K562 (cell line): ENCODE results near the gene PRKCB. TPM values are rescaled to one million over a fixed set of nuclear protein-coding genes. Genes with fewer than 3 reads are reported as not detected.

Experiments
- ADNP ChIP-seq: fragments of 200-800 bp; sonication (Bioruptor generic); IDR thresholded peaks from 2 replicates; pipeline ENCODE4 v1.6.1; 2016; ENCODE audit warnings: missing genetic modification characterization, missing compliant biosample characterization
- CEBPG ChIP-seq, 3 experiments: fragments of 200-800 bp in 1 of 3; sonication (Bioruptor generic) in 1 of 3; sonication (generic) in 1 of 3; formaldehyde crosslinking in 1 of 3; IDR thresholded peaks in 2 of 3; conservative IDR thresholded peaks in 1 of 3; 2 replicates each; pipeline versions ENCODE4 v1.6.1 to v1.8.0; 2016 to 2022; ENCODE audit warnings: missing compliant biosample characterization in 2 of 3, missing genetic modification characterization in 2 of 3, mild to moderate bottlenecking in 1 of 3, missing genetic modification reagents in 1 of 3
- CREM ChIP-seq: IDR thresholded peaks from 2 replicates; pipeline ENCODE4 v1.6.1; 2014; ENCODE audit warnings: antibody characterized with exemption, low read depth
- DIDO1 ChIP-seq: fragments of 450-650 bp; IDR thresholded peaks from 2 replicates; pipeline ENCODE4 v1.6.1; 2016; ENCODE audit warnings: low read depth, missing biosample characterization, missing genetic modification characterization
- PBX2 ChIP-seq, 2 experiments: IDR thresholded peaks in 1 of 2; conservative IDR thresholded peaks in 1 of 2; 2 replicates each; pipeline ENCODE4 v1.6.1; 2016; ENCODE audit warnings: low read depth in 2 of 2, mild to moderate bottlenecking in 1 of 2, missing compliant biosample characterization in 1 of 2, missing genetic modification characterization in 1 of 2, moderate library complexity in 1 of 2
- RBM34 ChIP-seq: fragments of 200-400 bp; formaldehyde crosslinking; IDR thresholded peaks from 2 replicates; pipeline ENCODE4 v1.6.1; 2018; ENCODE audit warnings: low read length, borderline replicate concordance; ENCODE audit not compliant: insufficient read depth
- TGIF2 ChIP-seq: sonication (generic); formaldehyde crosslinking; IDR thresholded peaks from 2 replicates; pipeline ENCODE4 v1.8.1; 2022; ENCODE audit warnings: mild to moderate bottlenecking, missing genetic modification reagents, moderate library complexity
- THAP12 ChIP-seq: fragments of 250-450 bp; sonication (Bioruptor Pico); IDR thresholded peaks from 2 replicates; pipeline ENCODE4 v1.9.0; 2021; ENCODE audit warnings: mild to moderate bottlenecking, inconsistent platforms
- ZC3H4 ChIP-seq: sonication (generic); formaldehyde crosslinking; IDR thresholded peaks from 2 replicates; pipeline ENCODE4 v1.9.0; 2021; ENCODE audit warnings: missing genetic modification reagents, borderline replicate concordance
- ZNF175 ChIP-seq: fragments of 200-800 bp; sonication (Bioruptor generic); IDR thresholded peaks from 2 replicates; pipeline ENCODE4 v1.6.1; 2016; ENCODE audit warnings: low read depth, mild to moderate bottlenecking, missing genetic modification characterization, missing compliant biosample characterization
- ZNF57 ChIP-seq: fragments of 450-650 bp; formaldehyde crosslinking; IDR thresholded peaks from 2 replicates; pipeline ENCODE4 v1.4.0; 2020; ENCODE audit warnings: mild to moderate bottlenecking, moderate library complexity
- ZNF592 ChIP-seq: fragments of 450-650 bp; IDR thresholded peaks from 2 replicates; pipeline ENCODE4 v1.6.1; 2017; ENCODE audit warnings: antibody characterized with exemption, mild to moderate bottlenecking
- polyA plus RNA-seq, 8 experiments: library from polyadenylated mRNA; depleted of rRNA in 4 of 8; stranded (reverse) in 5 of 8; unstranded in 3 of 8; fragments of >200 nt; fragmentation: Nextera tagmentation in 2 of 8; fragmentation: Illumina TruSeq in 1 of 8; extraction: Ambion mirVana in 2 of 8; extraction: Trizol in 1 of 8; gene quantifications; 2 replicates each; pipeline versions ENCODE4 v1.2.1 to v1.2.3, GENCODE V29; 2011 to 2014; ENCODE audit warnings: inconsistent platforms in 1 of 8, missing spikeins in 1 of 8
- total RNA-seq, 7 experiments: library from RNA; depleted of rRNA in 6 of 7; stranded (reverse); fragments of >200 nt in 6 of 7; fragmentation: Illumina TruSeq in 2 of 7; extraction: Trizol in 2 of 7; gene quantifications; 2 replicates each; pipeline versions ENCODE4 v1.2.1 to v1.2.3, GENCODE V29; 2011 to 2021; ENCODE audit warnings: low replicate concordance in 1 of 7
- TF ChIP-seq, protein P1 (sequence below): sonication (generic); formaldehyde crosslinking; IDR thresholded peaks from 2 replicates; pipeline ENCODE4 v1.9.0; 2022; ENCODE audit warnings: mild to moderate bottlenecking, missing genetic modification reagents
- TF ChIP-seq, protein P2 (sequence below): fragments of 450-650 bp; formaldehyde crosslinking; IDR thresholded peaks from 2 replicates; pipeline ENCODE4 v1.4.0; 2020; ENCODE audit warnings: mild to moderate bottlenecking, moderate library complexity

PRKCB gene
- total and polyA plus RNA-seq, 9 of the 15 experiments (the other 6 are each of a cell fraction or from before 2014, with no cell fraction given) = 49.9 to 276 (median 148) TPM

DNA sequence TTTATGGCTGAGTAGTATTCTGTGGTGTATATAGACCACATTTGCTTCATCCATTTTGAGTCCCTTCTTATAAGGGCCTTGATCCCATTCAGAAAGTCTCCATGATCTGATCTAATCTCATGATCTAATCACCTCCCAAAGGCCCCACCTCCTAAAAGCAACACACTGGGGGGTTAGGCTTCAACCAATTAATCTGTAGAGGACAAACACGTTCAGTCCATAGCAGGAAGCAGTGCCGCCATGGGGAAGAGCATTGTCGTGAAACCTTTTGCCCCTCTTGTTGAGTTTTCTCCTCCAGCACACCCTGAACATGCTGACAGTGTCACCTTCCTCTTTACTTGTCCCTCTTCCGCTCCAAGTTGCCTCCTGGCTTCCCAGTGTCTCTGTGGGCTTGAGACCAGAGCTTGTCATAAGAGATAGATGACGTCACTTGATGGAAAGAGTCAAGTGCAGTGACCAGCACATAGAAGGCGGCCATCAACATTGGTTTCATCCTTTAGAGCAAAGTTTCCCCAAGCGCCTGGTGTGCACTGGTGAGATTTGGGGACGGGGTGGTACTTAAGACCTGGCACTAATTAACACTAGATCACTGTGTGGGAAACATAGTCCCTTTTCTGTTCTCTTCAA is 74.1 kb downstream of the PRKCB start (continued):
- peak; percentile 59; the same call in 1 of the 2 replicates for TF ChIP-seq ZNF592
- TF ChIP-seq, protein P1, sequence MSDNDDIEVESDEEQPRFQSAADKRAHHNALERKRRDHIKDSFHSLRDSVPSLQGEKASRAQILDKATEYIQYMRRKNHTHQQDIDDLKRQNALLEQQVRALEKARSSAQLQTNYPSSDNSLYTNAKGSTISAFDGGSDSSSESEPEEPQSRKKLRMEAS (CRISPR knock-in tag) = no peak; the same call in 1 of the 2 replicates
- TF ChIP-seq CREM = peak; percentile 59
- peak; percentile 23; the same call in 1 of the 2 replicates for TF ChIP-seq ZNF175 (CRISPR knock-in tag)
- TF ChIP-seq DIDO1 (tag) = no peak
- no peak for TF ChIP-seq THAP12 (CRISPR knock-in tag)
- TF ChIP-seq CEBPG (CRISPR knock-in tag; IDR thresholded peaks at IDR 0.05) = peak; percentile 37; the same call in 1 of the 2 replicates
- TF ChIP-seq CEBPG (tag; conservative IDR thresholded peaks at IDR 0.05 in 1 of 2, IDR thresholded peaks at IDR 0.05 in 1 of 2) = no peak
- TF ChIP-seq ZNF57 (CRISPR knock-in tag) = no peak
- no peak for TF ChIP-seq RBM34
- TF ChIP-seq, protein P2, sequence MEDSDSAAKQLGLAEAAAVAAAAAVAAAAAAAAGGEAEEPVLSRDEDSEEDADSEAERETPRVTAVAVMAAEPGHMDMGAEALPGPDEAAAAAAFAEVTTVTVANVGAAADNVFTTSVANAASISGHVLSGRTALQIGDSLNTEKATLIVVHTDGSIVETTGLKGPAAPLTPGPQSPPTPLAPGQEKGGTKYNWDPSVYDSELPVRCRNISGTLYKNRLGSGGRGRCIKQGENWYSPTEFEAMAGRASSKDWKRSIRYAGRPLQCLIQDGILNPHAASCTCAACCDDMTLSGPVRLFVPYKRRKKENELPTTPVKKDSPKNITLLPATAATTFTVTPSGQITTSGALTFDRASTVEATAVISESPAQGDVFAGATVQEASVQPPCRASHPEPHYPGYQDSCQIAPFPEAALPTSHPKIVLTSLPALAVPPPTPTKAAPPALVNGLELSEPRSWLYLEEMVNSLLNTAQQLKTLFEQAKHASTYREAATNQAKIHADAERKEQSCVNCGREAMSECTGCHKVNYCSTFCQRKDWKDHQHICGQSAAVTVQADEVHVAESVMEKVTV (CRISPR knock-in tag) = no peak
- no peak for TF ChIP-seq TGIF2
- TF ChIP-seq ADNP (tag) = no peak
- TF ChIP-seq PBX2 (CRISPR knock-in tag; IDR thresholded peaks at IDR 0.05; ENCODE audit: low read depth) = no peak
- TF ChIP-seq PBX2 (tag; conservative IDR thresholded peaks at IDR 0.05; ENCODE audit: low read depth) = no peak
- no peak for TF ChIP-seq ZC3H4 (CRISPR knock-in tag)
